ENCODE measurements around the gene TEX30.
"Not testable (repeated sequence)": the region's sequence is repeated elsewhere in the genome, so short reads cannot be mapped to it uniquely, and the experiment has no call there.

TEX30 gene

DNA sequence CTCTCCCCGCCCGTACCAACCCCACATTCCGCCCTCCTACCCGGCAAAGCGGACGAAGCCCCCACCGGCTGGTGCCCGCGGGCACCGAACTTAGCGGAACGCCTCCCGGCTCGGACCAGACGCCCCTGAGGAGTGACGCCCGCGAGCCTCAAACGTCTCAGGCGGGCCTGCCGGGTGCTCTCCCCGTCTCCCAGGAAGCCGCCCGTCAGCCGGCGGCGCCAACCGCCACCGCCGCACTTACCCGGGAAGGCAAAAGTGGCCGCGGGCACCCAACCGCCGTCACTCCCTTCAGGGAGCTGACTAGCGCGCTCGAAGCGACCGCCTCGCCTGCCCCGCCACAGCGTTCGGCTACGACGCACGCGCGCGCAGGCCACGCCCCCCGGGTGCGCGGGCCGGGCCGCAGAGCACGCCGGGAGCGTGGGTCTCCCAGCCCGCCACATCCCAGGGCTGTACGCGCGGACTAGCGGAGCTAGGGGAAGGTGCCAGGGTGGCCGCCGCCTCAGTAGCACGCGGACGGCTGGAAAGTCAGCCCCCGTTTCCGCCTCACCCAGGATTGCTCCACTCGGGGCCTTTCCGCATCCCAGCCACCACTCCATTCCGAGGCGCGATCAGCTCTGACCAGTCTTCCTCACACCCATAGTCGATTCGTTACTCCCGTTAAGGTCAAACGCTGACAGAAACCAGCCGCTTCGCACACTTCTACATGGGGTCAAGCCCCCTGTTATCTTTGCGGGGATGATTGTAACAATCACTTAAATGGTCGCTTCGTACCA lies at the start of gene TEX30:
Gene TEX30 (minus strand): TSS at position 346 of the 773 bp plus-strand sequence. CDS start 3,760 bp downstream, outside the sequence.
- DNase-seq = peak; percentile 81

- DNase-seq = no peak
Observed at GRCh38 chr13:102817907-102818306, 44.3 kb upstream of the TEX30 start.

DNA sequence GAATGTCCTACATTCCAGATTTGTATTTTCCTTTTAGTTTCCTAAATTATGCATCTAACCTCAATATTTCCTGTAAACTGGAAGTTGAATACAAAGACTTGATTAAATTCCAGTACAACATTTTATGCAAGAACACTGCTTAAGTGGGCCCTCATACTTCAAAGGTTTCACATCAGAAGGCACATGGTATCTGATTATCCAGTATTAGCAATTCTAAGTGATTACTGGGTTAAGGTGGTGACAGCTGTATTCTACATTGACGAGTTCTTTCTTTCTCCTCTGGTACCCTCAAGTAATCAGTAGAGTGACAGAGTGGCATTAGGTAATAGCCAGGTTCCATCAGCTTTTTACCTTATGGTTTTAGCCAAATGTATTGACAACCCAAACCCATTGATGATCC lies 43.7 kb upstream of the TEX30 start:
- no peak for DNase-seq

GRCh38 chr13:102816708-102817107 lies 43.1 kb upstream of the TEX30 start:
- DNase-seq = no peak

- DNase-seq = no peak
Observed at GRCh38 chr13:102815788-102816187, 42.2 kb upstream of the TEX30 start.

GRCh38 chr13:102814793-102815192 lies 41.2 kb upstream of the TEX30 start:
- DNase-seq = no peak

- DNase-seq = no peak
Observed at GRCh38 chr13:102814025-102814607, 40.5 kb upstream of the TEX30 start.

GRCh38 chr13:102812611-102813287 lies 39.2 kb upstream of the TEX30 start:
- DNase-seq = no peak

DNA sequence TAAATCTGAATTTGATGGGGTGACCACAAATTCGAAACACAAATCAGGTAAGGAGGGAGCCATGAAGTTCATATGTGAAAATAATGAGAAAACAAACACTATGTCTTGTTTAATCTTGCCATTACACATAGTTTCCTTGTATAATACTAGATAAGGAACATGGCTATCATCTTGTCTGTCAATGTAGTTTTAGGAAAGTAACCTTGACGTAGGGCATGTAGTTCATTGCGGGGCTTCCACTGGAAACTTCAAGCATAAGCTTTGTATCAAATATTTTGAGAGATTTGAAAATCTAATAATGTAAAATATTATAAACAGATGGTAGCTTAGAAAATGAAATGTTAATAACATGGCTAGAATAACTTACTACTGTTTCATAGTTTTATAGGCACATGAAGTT lies 34.1 kb upstream of the TEX30 start:
- DNase-seq = no peak

GRCh38 chr13:102805680-102806079 lies 32.1 kb upstream of the TEX30 start:
- DNase-seq = no peak

DNA sequence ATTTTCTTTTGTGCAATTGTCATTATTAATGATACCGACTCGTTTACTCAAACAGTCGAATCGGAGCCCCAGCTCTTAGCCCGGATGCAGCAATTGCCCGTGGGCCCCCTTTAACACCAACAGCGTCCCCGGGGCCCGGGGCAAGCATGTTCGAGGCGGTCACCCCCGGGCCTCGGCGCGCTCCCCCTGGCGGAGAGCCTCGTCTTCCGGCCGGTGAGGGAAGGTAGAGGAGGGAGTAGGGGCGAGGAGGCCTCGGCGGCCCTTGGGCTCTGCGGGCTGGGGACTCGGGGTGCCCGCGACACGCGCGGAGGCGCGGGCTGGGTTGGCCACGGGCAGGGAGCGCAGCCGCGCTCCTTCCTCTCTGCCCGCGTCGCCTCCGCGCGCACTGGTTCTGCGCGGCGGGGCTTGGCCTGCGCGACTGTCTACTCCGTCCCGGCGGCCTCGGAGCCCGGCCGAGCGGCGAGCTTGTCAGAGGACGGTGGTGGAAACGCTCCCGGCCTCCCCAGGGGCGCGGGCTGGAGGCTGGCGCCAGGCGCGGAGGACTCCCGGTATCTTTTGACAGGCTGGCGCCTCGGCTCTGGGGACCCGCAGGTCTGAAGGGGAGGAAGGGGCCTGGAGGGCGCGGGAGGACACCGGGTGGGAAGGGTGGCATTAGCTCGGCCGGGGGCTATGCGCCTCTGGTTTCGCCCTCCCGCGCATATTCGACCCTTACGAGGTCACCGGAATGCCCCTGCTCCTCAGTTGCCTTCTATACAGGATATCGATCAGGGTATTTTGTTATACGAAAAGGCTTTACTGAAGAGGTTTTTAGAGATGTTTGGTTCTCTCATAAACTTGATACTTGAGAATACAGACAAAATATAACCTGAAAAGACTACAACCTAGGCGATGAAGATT lies 26.8 kb upstream of the TEX30 start:
- peak; percentile 66 for DNase-seq

- DNase-seq = no peak
Observed at GRCh38 chr13:102799426-102800144, 26.0 kb upstream of the TEX30 start.

- DNase-seq = peak; percentile 26
Observed at GRCh38 chr13:102798581-102799425, 25.2 kb upstream of the TEX30 start, which contains the start of the genes BIVM and POGLUT2. BIVM (plus strand) TSS chr13:102799119; CDS start chr13:102807268, 8,149 bp downstream. POGLUT2 (minus strand) TSS chr13:102798976; CDS start chr13:102798670, 306 bp downstream.

GRCh38 chr13:102793611-102794355 lies 20.2 kb upstream of the TEX30 start:
- no peak for DNase-seq

DNA sequence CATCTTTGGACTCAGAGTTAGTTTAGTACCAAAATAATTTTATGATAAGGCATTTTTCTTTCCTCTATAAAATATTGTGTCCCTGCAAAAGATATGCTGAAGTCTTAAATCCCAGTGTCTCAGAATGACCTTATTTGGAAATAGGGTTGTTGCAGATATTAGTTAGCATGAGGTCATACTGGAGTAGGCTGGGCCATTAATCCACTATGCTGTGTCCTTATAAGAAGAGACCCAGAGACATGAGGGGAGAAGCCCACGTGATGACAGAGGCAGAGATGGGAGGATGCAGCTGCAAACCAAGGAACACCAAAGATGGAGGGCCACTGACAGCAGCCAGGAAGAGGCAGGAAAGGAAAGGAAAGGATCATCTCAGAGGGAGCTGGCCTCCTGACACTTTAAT lies 18.8 kb upstream of the TEX30 start:
- DNase-seq = no peak

GRCh38 chr13:102788683-102789082 lies 15.1 kb upstream of the TEX30 start:
- DNase-seq = no peak

GRCh38 chr13:102784483-102784882 lies 10.9 kb upstream of the TEX30 start:
- DNase-seq = no peak

DNA sequence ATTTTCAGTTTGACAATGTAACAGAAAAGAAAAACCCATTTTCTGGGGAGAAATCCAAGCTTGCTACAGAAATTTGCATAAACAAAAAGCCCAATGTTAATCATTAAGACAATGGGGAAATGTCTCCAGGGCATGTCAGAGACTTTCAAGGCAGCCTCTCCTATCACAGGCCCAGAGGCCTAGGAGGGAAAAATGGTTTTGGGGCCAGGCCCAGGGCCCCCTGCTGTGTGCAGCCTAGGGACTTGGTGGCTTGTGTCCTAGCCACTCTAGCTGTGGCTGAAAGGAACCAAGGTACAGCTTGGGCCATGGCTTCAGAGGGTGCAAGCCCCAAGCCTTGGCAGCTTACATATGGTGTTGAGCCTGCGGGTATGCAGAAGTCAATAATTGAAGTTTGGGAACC lies 8.0 kb upstream of the TEX30 start:
- DNase-seq = no peak

- not testable (repeated sequence) for DNase-seq
Observed at GRCh38 chr13:102780656-102781055, 7.1 kb upstream of the TEX30 start.

DNA sequence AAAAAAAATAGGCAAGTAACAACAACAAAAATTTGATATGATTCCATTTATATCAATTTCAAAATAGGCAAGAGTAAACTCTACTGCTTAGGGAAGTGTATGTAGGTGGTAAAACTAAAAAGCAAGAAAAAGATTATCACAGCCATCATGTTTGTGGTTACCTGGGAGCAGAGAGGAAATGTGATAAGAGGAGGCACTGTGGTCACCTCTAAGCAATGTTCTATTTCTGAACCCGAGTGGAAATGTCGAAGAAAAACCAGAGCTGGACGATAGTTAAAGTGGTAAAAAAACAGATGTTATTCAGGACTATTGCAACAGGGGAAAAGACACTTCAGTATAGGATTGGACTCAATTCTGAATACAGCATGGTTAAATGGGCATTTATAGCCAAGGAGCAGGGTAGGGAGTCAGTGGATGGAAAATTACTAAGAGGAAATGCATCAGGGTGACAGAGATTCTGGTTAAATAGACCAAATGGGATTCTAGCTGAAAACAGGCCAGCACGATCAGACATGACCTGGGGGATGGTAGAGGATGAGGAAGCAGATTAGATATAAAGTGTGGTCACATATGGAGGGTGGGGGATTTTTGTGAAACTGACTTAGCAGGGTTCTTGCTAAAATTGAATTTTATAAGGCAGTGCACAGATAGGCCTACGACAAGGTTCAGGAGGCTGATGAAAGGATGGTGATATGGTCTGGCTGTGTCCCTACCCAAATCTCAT lies 6.0 kb upstream of the TEX30 start:
- DNase-seq = no peak

All from activated CD4-positive, alpha-beta T cell treated with anti-CD3 and anti-CD28 coated beads for 1 hour (primary cell).